T1000 (cell line): ENCODE results near the gene CDH22.

ENCODE experiments used
- DNase-seq: peaks from one replicate; lab custom pipeline; 2025; ENCODE audit warnings: mixed read lengths; lab: John Stamatoyannopoulos, UW

CDH22 gene

DNA sequence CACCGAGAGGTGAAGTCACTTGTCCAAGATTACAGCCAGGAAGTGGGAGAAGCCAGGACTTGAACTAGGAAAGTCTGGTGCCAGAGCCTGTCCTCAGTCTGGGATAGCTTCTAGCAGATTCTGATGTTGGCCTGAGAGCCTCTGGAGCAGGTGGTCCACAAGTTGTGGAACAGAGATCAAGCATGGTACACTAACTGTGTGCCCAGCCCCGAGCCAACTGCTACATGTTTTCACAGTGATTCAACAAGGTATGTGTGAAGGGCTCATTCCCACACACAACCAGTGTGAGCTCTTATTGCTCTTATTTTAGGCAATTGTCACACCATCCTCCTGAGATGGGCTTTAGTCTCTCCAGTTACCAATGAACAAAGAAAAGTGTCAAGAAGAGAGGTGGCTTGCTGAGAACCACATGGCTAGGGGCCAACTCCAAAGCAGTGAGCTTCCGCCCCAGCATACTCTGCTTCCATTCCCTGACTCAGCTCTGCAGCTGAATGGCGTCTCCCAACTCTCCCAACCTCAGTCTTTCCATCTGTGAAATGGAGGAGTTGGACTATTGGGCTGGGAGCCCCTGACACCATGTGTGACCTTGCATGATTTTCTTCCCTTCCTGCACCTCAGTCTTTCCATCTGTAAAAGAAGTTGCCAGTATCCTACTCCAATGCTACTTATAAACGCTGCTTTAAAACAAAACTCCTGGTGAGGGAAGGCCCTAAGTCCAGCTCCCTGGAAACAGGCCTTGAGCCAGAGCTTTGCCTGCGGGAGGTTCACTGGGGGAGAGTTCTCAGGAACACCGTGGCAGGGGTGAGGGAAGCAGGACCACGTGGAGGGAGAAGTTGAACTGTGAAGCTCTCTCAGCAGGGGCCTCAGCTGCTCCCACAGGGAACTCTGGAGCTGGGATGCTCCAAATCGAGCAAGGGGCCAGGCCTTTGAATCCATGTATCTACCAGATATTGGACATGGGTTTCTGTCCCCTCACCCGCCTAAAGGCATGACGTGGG lies 40.9 kb downstream of the CDH22 start:
- DNase-seq: no peak

DNA sequence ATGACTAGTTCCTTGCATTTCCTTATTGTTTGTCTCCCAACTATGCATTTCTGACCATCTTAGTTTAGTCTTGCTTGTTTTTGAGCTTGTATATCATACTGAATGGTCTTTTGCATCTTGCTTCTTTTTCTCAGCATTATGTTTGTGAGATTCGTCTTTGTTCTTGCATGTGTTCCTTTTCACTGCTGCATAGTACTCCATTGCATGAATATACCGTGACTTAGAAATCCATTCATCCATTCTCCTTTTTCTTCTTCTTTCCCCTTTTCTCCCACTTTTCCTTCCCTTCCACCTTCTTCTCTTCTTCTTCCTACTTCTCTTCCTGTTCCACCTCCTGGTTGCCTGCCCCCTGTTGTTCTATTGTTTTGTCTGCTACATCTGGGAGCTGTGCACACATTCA lies 42.8 kb downstream of the CDH22 start:
- DNase-seq: no peak

DNA sequence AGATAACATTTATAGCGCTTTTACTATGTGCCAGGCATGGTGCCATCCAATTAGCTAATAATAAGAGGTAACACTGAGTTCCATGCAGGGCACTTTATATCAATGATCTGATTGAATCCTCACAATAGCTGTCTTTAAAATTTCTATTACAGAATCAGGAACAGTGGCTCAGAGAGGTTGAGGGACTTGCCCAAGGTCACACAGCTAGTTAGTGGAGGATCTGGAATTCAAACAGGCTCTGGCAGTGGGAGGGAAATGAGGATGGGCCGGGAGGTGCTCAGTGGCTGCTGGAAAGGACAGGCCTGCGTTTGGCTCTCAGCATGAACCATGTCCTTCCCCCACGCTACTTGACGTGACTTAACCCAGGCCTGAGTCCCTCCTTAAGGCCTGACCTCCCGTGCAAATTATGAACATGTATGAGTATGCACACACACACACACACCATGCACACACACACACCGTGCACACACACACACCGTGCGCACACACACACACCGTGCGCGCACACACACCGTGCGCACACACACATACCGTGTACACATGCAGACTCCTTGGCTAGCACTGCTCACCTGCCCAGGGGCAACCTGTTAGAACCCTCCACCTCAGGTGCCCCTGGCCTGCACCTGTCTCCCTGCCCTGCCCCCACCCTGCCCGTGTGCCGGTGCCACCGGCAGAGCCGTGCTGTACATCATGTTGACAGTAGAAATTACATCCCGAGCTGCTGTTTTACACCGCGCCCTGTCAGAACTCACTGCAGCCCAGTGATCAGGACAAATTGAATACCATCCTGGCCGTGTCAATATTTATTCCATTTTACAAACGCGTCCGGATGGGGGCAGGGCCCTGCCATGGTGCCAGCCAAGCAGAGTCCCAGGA lies 43.7 kb downstream of the CDH22 start:
- DNase-seq: no peak

DNA sequence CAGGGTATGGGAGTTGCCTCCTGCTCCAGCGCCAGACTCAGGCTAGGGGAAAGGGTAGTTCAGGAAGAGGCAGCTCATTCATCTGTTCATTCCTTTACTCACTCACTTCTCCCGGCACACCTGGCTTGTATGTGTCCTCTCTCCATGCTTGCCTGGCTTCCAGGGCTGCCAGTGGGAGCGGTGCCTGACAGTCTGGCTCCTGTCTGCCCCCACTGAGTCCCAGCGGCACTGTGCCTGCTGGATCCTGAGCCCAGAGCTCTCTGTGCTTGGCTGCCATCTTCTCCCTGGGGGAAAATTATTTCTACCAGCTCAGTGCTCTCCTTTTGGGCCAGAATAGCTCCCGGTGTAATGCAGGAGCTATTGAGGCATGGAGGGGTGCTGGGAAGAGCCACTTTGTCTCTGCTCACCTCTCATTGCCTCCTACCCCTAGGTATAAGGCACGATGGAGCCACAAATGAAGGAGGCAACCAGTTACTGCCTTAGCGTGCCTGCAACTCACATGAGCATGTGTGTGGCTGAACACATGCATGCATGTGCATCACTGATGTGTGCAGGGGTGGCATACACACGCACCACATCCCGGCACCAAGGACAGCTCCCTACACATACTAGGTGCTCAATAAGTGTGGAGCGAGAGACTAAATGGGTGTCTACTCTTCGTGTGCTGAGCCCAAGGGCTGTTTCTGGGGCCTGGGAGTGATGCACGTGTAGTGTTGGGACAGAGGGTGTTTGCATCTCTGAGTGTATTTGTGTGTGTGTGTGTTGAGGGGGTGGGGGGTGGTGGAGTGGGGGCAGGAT lies 46.6 kb downstream of the CDH22 start:
- DNase-seq: no peak

DNA sequence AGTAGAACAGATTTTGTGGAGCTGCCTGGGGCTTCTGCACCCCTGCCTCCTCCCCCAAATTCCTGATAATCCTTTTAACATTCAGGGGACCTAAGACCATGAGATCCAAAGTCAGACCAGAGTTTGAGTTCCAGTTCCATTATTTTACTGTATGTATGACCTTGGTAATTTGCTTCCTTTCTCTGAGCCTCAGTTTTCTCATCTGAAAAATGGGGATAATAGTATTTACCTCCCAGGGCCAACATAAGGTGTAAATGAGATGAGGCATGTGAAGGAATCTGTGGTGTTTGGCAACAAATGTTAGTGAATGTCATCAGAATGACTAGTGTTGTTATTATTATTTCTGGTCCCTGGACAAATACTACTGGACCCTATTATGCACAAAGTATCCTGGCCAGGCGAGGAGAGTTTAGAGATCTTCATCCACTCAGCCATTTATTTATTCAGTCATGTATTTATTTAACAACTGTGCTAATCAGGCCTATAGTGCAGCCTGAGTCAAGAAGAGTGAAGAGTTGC lies 47.3 kb downstream of the CDH22 start:
- no peak for DNase-seq

DNA sequence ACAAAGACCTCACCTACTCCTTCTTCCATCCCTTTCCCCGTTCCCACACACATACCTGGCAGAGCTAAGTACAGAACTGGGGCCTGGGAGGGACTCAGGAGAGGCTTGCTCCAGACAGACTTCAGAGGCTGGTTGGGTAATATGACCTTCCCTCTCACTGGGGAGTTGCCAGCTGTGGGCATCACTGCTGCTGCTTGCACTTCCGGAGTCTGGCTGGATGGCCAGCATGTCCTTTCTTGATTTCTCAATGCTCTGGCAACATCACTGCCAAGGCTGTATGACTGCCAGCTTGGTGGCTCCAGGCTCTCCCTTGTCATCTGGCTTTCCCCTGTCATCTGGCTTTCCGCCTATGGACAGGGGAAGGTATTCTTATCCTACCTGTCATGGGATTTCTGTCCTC lies 47.8 kb downstream of the CDH22 start:
- no peak for DNase-seq

DNA sequence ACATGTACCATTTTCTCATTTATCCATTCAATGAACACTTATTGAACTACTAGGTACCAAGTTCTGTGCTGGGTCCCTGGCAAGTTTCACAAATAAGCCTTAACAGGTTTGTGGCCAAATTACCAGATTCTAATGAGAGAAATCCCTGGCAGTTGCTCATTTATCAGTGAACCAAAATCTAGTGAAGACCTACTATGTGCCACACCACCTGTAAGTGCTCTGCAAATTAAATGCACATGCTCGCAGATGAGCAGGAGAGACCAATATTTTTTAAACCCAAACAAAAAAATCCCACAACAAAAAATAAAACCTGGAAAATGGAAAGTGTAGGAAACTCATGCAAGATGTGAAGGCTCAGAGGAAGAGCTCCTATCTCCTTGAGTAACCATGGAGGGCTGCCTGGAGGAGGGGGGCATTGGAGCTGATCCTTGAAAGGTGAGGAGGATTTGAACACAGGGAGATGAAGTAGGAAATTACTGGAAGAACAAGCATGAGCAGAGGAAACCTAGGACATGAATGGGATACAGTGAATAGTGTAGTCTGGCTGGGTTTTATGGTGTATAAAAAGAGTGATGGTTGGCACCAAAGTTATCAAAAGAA lies 48.9 kb downstream of the CDH22 start:
- no peak for DNase-seq

DNA sequence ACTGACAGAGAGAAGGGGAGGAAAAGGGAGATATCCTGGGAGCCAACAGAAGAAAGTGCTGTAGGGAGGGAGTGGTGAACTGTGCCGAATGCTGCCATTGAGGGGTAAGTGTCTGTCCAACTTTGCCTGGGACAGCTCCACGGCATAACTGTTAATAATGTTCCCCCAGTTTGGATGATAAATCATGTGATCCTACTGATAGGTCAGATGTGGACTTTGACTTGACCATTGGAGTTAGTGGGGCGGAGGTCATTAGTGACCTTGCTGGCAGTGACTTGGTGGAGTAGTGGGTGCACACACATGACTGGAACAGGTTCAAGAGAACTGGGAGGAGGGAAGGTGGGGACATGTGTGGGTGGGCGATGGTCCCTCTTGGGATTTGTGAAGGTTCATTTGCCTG lies 50.4 kb downstream of the CDH22 start:
- no peak for DNase-seq

DNA sequence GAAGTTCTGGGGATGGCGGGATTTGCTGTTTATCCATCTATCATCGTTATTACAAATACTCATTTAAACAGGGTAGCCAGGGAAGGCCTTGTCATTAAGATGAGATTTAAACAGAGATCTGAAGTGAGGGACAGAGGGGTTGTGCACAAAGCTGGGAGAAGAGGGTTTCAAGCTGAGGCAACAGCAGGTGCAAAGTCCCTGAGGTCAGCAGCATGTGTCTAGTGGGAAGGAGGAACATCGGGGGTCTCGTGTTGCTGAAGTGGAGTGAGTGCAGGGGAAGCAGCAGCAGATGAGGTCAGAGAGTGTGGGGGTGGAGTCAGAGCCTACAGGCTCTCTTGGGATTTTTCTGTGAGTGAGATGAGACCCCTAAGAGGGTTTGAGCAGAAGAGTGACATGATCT lies 52.0 kb downstream of the CDH22 start:
- no peak for DNase-seq

DNA sequence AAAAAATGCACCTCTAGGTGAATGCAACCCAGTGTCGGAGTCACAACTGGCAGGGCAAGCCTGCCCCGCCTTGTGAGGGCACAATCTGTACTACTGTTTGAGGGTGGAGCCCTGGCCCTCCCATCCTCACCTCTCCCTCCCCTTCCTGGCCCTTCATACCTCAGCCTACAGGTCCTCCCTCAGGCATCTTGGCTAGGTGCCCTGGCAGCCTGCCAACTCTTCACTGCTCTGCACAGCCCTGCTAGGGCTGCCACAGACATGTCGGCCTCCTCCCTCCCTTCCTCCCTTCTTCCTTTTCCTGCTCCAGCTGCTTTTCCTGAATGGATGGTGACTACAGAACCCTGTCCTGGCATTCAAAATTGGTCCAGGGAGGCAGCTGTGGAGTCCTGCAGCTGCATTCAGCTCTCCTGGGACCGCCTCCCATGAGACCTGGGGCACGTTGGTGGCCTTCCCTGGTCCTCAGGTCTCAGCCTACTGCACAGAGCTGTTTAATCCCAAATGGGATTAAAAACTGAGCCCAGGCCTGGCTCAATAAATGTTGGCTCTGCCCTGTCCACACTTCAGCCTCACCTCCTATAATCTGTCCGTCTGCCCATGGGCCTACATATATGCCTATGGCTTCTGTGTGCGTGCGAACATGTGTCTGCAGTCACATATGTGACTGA lies 52.7 kb downstream of the CDH22 start:
- DNase-seq: no peak

DNA sequence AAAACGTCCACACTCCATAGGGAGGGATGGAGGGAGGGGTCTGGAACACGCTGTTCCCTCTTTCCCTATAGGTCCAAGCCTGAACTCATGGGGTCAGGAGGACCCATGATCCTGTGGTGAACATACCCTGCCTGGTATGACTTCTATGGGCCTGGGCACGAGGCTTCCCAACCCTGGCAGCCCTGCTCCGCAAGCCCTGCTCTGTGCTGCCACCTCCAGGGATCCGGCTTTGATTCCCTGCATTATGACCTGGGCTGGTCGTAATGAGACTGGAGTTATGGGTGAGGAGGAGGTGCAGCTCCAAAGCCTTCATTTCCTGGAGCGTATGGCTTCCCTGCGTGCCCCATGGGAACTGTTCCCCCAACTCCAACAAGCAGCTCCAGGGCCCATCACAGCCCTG lies 54.9 kb downstream of the CDH22 start:
- DNase-seq: no peak

DNA sequence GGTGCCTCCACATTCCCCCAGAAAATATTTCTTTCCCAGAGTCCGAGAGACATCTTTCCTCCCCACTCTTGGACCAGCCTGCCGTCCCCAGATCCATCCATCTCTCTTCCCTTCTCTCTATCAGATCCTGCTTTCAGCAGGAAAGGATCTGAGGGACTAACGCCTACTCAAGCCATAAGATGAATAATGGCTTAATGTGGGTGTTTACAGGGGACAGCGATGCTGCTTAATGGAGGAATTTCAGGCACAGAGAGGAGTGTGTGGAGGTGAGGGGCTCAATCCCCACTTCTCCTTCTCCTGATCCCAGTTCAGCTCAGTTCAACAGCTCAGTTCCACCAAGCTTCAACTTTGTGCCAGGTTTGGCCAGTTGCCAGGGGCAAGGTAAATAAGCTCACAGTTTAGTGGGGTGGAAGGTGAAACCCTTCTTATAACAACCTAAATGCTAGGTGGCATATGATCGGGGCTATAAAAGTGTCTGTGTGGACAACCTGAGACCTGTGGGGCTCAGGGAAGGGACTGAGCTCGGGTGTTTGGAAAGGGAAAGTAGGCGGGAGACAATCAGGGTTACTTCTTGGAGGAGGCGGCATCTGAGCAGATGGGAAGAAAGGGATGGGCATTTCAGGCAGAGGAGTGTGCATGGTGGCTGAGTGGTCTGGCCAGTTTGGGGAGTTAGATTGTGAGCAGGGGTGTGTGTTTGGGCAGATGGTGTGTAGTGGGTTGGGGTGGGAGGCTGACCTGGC lies 55.8 kb downstream of the CDH22 start:
- no peak for DNase-seq

DNA sequence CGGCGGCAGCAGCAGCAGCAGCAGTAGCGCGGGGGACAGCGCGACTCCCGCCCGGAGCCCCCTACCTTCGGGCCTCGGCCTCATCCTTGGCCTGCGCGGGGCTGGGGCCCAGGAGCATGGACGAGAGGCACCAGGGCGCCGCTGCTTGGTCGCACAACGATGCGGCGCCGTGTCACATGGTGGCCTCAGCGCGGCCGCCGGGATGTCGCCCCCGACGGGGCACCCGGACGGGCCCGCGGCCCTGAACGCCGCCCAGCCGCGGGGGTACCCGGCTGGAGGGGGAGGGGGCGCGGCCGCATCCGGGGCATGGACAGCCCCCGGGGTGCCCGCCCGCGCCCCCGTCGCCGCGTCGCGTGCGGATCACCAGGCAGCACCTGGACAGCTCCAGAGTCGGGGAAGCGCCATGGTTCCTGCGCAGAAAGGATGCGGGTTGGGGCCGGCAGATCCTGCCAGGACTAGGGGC lies 57.1 kb downstream of the CDH22 start:
- DNase-seq: no peak

DNA sequence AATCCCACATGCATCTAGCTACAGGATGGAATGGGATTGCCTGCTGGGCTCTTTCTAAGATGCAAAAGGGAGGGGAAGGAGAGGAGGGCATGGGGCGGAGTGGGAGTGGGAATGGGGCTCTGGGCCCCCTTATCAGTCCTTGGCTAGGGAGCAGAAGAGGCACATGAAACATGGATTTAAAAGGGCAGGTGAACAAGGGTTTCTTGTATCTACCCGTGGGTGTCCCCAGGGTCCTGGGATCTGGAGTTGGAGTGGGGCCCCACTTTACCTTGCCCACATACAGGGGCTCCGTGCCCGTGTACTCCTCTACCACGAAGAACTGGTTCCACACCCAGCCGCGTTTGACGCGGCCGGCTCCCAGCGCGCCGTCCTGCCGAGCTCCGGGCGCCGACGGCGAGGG lies 57.5 kb downstream of the CDH22 start:
- DNase-seq: no peak

DNA sequence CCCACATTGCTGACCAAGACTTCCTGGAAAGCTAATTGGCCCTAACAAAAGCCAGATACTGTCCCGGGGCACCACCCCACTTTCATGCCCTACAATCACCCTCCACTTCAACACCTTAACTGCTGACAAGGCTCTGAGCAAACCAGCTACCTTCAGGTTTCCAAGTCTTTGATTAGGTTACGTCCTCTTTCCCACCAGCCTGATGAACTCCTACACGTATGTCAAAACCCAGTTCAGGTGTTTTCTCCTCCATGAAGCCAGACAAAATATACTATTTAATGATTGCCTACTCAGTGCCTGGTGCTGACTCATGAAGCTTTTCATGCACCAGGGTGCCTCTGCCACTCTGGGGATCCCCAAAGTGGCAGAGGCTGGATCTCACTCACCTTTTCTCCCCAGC lies 58.6 kb downstream of the CDH22 start:
- DNase-seq: no peak

DNA sequence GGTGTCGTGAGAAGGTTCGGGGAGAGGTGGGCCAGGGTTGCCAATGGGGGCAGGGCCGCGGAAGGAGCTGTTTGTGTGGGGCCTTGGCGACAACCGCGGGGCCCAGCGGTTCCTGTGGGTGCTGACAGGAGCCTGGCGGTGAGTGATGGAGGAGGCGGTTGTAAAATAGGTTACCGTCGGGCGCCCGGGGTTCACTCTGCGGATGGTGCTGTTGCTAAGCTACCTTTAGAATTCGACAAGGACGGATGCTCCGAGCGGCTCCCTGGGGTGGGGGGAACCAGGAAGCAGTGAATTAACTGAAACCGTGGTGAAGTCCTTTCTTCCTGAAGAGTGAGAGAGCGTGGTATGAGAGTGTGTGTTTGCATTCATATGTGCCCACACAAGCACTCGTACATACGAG lies 61.7 kb downstream of the CDH22 start:
- DNase-seq: no peak

DNA sequence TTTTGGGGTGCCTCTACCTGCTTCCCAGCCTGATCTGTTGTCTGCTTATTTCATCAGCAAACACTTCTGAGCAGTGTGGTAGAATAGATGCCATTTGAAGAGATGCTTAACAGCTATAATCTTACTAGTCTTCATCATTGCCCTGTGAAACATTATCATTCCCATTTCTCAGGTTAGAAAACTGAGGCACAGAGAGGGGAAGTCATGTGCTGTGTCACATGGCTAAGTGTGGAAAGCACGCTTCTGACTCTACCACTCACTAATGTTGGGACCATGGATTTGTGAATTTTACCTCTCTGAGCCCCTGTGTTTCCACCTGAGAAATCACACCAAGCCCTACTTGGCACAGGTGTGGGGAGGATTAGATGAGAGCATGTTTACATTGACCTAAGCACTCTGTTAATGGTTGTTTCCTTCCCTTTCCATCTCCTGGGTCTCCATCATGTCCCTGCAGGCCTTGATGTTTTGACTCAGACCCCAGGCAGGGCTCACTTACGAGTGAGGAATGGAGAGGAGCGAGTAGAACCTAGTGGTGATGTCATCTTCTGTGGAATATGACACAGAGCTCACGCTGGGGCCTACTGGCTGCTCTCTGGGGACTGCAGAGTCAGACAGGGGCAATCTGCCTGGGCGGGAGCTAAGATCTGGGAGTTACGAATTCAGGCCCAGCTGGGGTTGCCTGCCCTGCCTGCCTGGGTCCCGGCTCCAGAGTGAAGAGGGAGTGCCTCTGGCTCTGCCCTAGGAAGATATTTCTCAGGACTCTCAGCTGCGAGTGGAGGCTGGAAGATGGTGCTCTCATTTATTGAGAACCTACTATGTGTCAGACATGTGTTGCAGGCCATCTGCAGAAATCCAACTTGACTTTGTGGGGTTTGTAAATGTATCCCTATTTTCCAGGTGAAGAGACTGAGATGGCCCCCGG lies 64.3 kb downstream of the CDH22 start:
- no peak for DNase-seq

DNA sequence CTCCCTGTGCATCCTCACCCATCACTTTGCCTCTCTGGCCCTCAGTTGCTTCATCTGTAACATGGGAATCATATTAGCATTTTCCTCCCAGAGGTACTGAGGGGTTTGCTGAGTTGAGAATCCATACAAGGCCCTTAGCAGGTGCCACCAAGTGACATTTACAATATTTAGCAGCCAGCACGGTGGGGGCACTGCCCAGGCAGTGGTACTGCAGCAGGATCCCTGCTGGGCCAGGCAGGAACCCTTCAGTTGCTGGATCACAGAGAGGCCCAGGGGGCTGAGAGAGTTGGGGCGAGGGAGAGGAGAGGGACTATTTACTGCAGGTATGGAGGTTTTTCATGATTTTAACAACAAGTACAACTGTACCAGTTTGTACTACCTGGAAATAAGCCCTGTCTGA lies 65.9 kb downstream of the CDH22 start:
- DNase-seq: no peak

DNA sequence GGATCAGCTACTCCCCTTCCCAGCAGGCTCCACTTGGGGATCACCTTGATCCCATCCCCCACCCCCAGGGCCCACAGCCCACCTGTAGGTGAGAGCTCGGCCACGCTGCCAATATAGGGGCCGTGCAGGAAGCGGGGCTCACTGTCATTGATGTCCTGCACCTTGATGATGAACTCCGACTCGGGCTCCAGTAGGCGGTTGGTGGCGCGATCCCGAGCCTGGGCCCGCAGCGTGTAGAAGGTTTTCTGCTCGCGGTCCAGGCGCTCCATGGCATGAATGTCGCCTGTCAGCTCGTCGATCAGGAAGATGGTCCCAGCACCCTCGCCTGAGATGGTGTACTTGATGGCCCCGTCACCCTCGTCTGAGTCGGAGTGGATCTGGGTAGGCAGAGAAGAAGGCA lies 67.4 kb downstream of the CDH22 start:
- DNase-seq: no peak
